Endothelial cell of umbilical vein (primary cell): ENCODE results near the gene SFXN3. TPM values are rescaled to one million over a fixed set of nuclear protein-coding genes. Genes with fewer than 3 reads are reported as not detected.

ENCODE experiments used
- BruUV-seq: library from RNA; stranded (reverse); fragments of 400-500 nt; replicated peaks from 2 replicates; lab custom pipeline; 2021; lab: Mats Ljungman, UMichigan
- CTCF ChIA-PET: fragments of 300-600, 350-600 bp; sonication (Branson Sonifier 250); formaldehyde crosslinking; loops from one replicate; lab custom pipeline; 2021; ENCODE audit warnings: antibody characterized with exemption, inconsistent platforms; lab: Charles Lee
- POLR2A ChIA-PET: fragments of 300-600, 350-600 bp; sonication (Branson Sonifier 250); formaldehyde crosslinking; loops from one replicate; lab custom pipeline; 2021; ENCODE audit warnings: antibody characterized with exemption, inconsistent platforms; lab: Charles Lee
- DNase-seq: peaks from one replicate; pipeline ENCODE4 v3.0.0-alpha.2; 2011; ENCODE audit warnings: low read depth, low spot score
- FAIRE-seq: peaks from 2 replicates; lab custom pipeline; 2011; peaks lifted over from hg19 to GRCh38; lab: Jason Lieb, UNC
- H2AFZ ChIP-seq: 2 replicates; pipeline ENCODE4 v1.6.0; 2012; ENCODE audit warnings: low read depth, low read length, control low read depth, inconsistent platforms
- H3K27ac ChIP-seq: 2 replicates; pipeline ENCODE4 v1.5.1; 2011; ENCODE audit warnings: low read depth, mild to moderate bottlenecking, control low read depth, low read length, moderate library complexity; ENCODE audit not compliant: insufficient read depth
- H3K27me3 ChIP-seq, 2 experiments: 2 replicates each; pipeline versions ENCODE4 v1.6.0 to v1.6.1; 2011; ENCODE audit warnings: low read length in 2 of 2, mixed read lengths in 1 of 2; ENCODE audit not compliant: control insufficient read depth in 2 of 2, insufficient read depth in 2 of 2
- H3K36me3 ChIP-seq, 2 experiments: 2 replicates in 1 of 2; 3 replicates in 1 of 2; pipeline ENCODE4 v1.5.1; 2011; ENCODE audit warnings: low read length in 2 of 2, mild to moderate bottlenecking in 1 of 2, moderate library complexity in 1 of 2; ENCODE audit not compliant: control insufficient read depth in 2 of 2, insufficient read depth in 2 of 2; ENCODE audit errors: extremely low read depth in 1 of 2
- H3K4me1 ChIP-seq: 3 replicates; pipeline ENCODE4 v1.5.1; 2011; ENCODE audit warnings: mild to moderate bottlenecking, low read length; ENCODE audit not compliant: control insufficient read depth, insufficient read depth; ENCODE audit errors: extremely low read depth
- H3K4me2 ChIP-seq: 2 replicates; pipeline ENCODE4 v1.6.1; 2011; ENCODE audit warnings: low read length, control low read depth, mixed read lengths; ENCODE audit not compliant: insufficient read depth
- H3K4me3 ChIP-seq, 3 experiments: fragments of 200-600 bp in 1 of 3; sonication (generic), shearing (Covaris generic) in 1 of 3; replicated peaks in 1 of 3; 2 replicates each; pipeline ENCODE4 v1.5.1; 2011 to 2016; ENCODE audit warnings: control low read depth in 3 of 3, low read length in 3 of 3, mild to moderate bottlenecking in 2 of 3, inconsistent platforms in 1 of 3, low read depth in 1 of 3, moderate library complexity in 1 of 3; ENCODE audit not compliant: insufficient read depth in 1 of 3
- H3K79me2 ChIP-seq: 2 replicates; pipeline ENCODE4 v1.6.0; 2012; ENCODE audit warnings: low read length, inconsistent platforms; ENCODE audit not compliant: control insufficient read depth, insufficient read depth
- H3K9ac ChIP-seq: replicated peaks from 2 replicates; pipeline ENCODE3; 2011; ENCODE audit warnings: low read length, control low read depth; ENCODE audit not compliant: insufficient read depth; ENCODE audit errors: extremely low read depth
- H3K9me1 ChIP-seq: replicated peaks from 3 replicates; pipeline ENCODE4 v1.6.0; 2011; ENCODE audit warnings: mild to moderate bottlenecking, low read length; ENCODE audit not compliant: control insufficient read depth, insufficient read depth; ENCODE audit errors: extremely low read depth
- H3K9me3 ChIP-seq: replicated peaks from 2 replicates; pipeline ENCODE4 v1.5.1; 2012; ENCODE audit warnings: low read length, inconsistent platforms; ENCODE audit not compliant: control insufficient read depth, insufficient read depth
- H4K20me1 ChIP-seq: replicated peaks from 2 replicates; pipeline ENCODE3; 2011; ENCODE audit warnings: mild to moderate bottlenecking, low read length; ENCODE audit not compliant: control insufficient read depth, insufficient read depth; ENCODE audit errors: extremely low read depth
- FOS ChIP-seq: IDR thresholded peaks from 2 replicates; pipeline ENCODE4 v1.6.1; 2011; ENCODE audit warnings: mild to moderate bottlenecking, low read length, moderate library complexity, borderline replicate concordance; ENCODE audit not compliant: insufficient read depth
- GATA2 ChIP-seq: IDR thresholded peaks from 2 replicates; pipeline ENCODE4 v1.7.0; 2011; ENCODE audit warnings: low read depth, mild to moderate bottlenecking, moderate library complexity, mixed read lengths, low read length; ENCODE audit not compliant: insufficient read length, insufficient read depth
- JUN ChIP-seq: IDR thresholded peaks from 2 replicates; pipeline ENCODE4 v1.6.1; 2011; ENCODE audit warnings: borderline replicate concordance, low read depth; ENCODE audit not compliant: insufficient read length, insufficient read depth
- POLR2AphosphoS5 ChIP-seq: IDR thresholded peaks from 2 replicates; pipeline ENCODE4 v1.6.1; 2012; ENCODE audit warnings: low read depth, mild to moderate bottlenecking, control low read depth, low read length, moderate library complexity; ENCODE audit not compliant: insufficient read depth
- dilution Hi-C: fragments of 300-500 bp; cut with MboI; formaldehyde crosslinking; loops from one replicate; pipeline ENCODE4 v1.15.0; 2019; ENCODE audit warnings: low sequenced_read_pairs; ENCODE audit not compliant: extremely low pct_ligation_motif_present
- intact Hi-C: fragments of 100-400 bp; cut with micrococcal nuclease; formaldehyde crosslinking; loops from one replicate; pipeline ENCODE4 v1.10.0; 2022
- polyA plus RNA-seq, 4 experiments: library from polyadenylated mRNA; depleted of rRNA in 3 of 4; stranded (reverse) in 3 of 4; unstranded in 1 of 4; fragments of >200 nt; gene quantifications; 2 replicates each; pipeline versions ENCODE4 v1.2.1 to v1.2.3, GENCODE V29; 2011 to 2012; ENCODE audit warnings: missing spikeins in 1 of 4
- total RNA-seq: library from RNA; stranded (reverse); gene quantifications from 2 replicates; pipeline ENCODE4 v1.2.3, GENCODE V29; 2021
- TF ChIP-seq, protein P1 (sequence below), 2 donors: IDR thresholded peaks; 1 replicate in 1 of 2; 2 replicates in 1 of 2; pipeline ENCODE4 v1.5.1; 2011; ENCODE audit warnings: low read length in 2 of 2, mild to moderate bottlenecking in 2 of 2, moderate library complexity in 2 of 2, control low read depth in 1 of 2, inconsistent platforms in 1 of 2, low read depth in 1 of 2; ENCODE audit not compliant: insufficient read depth in 1 of 2; ENCODE audit errors: extremely low read depth in 1 of 2

SFXN3 gene
- total and polyA plus RNA-seq, 2 donors (not counting 3 experiments of a cell fraction or from before 2014, with no cell fraction given): 83.1 to 117 TPM

DNA sequence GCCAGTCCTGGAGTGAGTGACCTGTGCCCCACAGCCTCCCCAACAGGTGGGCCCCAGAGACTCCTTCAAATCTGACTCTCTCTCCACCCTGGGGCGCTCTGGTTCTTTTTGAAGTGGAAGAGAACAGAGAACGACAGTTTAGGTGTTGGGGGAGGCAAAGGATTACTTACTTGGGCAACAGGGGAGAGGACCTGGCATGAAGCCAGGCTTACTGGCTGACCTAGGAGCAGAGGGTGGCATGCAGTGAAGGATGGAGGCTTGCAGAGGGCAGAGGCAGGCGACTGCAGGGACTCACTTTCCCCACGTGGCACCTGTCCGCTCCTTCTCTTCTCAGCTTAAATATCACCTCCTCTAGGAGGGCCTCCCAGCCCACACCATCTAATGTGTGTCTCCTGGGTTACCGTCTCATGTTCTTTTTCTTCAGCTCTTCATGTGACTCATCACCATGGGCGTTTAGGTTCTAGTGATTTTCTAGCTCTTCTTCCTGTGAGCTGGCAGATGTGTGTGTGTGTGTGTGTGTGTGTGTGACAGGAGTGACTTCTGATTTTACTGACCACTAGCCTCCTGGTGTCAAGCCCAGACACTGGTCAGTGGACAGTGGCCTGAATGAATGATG lies 16.0 kb upstream of the SFXN3 start:
- TF ChIP-seq, protein P1, sequence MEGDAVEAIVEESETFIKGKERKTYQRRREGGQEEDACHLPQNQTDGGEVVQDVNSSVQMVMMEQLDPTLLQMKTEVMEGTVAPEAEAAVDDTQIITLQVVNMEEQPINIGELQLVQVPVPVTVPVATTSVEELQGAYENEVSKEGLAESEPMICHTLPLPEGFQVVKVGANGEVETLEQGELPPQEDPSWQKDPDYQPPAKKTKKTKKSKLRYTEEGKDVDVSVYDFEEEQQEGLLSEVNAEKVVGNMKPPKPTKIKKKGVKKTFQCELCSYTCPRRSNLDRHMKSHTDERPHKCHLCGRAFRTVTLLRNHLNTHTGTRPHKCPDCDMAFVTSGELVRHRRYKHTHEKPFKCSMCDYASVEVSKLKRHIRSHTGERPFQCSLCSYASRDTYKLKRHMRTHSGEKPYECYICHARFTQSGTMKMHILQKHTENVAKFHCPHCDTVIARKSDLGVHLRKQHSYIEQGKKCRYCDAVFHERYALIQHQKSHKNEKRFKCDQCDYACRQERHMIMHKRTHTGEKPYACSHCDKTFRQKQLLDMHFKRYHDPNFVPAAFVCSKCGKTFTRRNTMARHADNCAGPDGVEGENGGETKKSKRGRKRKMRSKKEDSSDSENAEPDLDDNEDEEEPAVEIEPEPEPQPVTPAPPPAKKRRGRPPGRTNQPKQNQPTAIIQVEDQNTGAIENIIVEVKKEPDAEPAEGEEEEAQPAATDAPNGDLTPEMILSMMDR (IDR thresholded peaks at IDR 0.05; ENCODE audit: extremely low read depth in 1 of 2, insufficient read depth in 1 of 2, low read depth in 1 of 2, low read length in 2 of 2): no peak
- peak; percentile 48 for TF ChIP-seq FOS
- TF ChIP-seq JUN: no peak
- TF ChIP-seq GATA2: no peak
- no peak for TF ChIP-seq POLR2AphosphoS5
- dilution Hi-C loops (no loop called here), intact Hi-C loops (loop anchor here (1.0 to 10.0 kb wide), 3 partner anchors 100 to 453 kb away; partner anchors contain the start of gene SLF2)
- Histone ChIP-seq H3K36me3 (no peaks in the 10 kb centered on the region), H3K9me3 (no peaks in the 10 kb centered on the region), H3K9me1 (no peaks in the 10 kb centered on the region), H3K9ac (no peak overlapping the region), H3K4me1 (peaks cover 13% of the 10 kb centered on the region), H3K27me3 (no peaks in the 10 kb centered on the region), H3K79me2 (no peaks in the 10 kb centered on the region), H4K20me1 (no peaks in the 10 kb centered on the region), H3K27ac (no peak overlapping the region), H3K4me2 (no peak overlapping the region), H2AFZ (no peak overlapping the region), H3K4me3 (no peak overlapping the region)
- CTCF ChIA-PET: interaction anchor here (0.6 to 7.3 kb wide), 38 partner anchors 9 to 454 kb away, joined by 3 to 254 read pairs (median 5); partner anchors contain the start of genes KAZALD1, LZTS2, MRPL43 and PDZD7
- no peak for DNase-seq
- POLR2A ChIA-PET: no interaction called here
- FAIRE-seq: no peak
- BruUV-seq: no TSS peak
